HL-60 (cell line): ENCODE measurements around the gene COL23A1.
"Not testable (repeated sequence)": the region's sequence is repeated elsewhere in the genome, so short reads cannot be mapped to it uniquely, and the experiment has no call there.

Experiments used
- DNase-seq, 2 experiments: peaks; one replicate each; pipeline ENCODE4 v3.0.0-alpha.2; 2010 to 2020; ENCODE audit warnings: low read depth in 1 of 2, low spot score in 1 of 2
- H3K27ac ChIP-seq: fragments of 250-450 bp; sonication (Bioruptor Pico); replicated peaks from 2 replicates; pipeline ENCODE4 v1.5.1; 2020; ENCODE audit warnings: mild to moderate bottlenecking, moderate library complexity
- H3K27me3 ChIP-seq: fragments of 250-450 bp; sonication (Bioruptor Pico); 2 replicates; pipeline ENCODE4 v1.5.1; 2021; ENCODE audit warnings: mild to moderate bottlenecking, moderate library complexity; ENCODE audit not compliant: insufficient read depth, poor library complexity, severe bottlenecking
- H3K4me3 ChIP-seq: replicated peaks from 2 replicates; pipeline ENCODE4 v1.5.1; 2011; ENCODE audit warnings: mild to moderate bottlenecking, control low read depth, low read length; ENCODE audit not compliant: insufficient read depth
- GABPA ChIP-seq: IDR thresholded peaks from 2 replicates; pipeline ENCODE4 v1.6.1; 2012; ENCODE audit warnings: low read depth
- POLR2AphosphoS5 ChIP-seq: IDR thresholded peaks from 2 replicates; pipeline ENCODE4 v1.6.1; 2012; ENCODE audit warnings: low read depth
- SPI1 ChIP-seq: IDR thresholded peaks from 2 replicates; pipeline ENCODE4 v1.6.1; 2012; ENCODE audit warnings: low read depth, mild to moderate bottlenecking, borderline replicate concordance
- TF ChIP-seq, protein P1 (sequence below): IDR thresholded peaks from 2 replicates; pipeline ENCODE4 v1.6.1; 2012; ENCODE audit warnings: low read depth; ENCODE audit not compliant: insufficient replicate concordance
- TF ChIP-seq, protein P2 (sequence below): IDR thresholded peaks from one replicate; pipeline ENCODE4 v1.5.1; 2011; ENCODE audit warnings: low read length, control low read depth, inconsistent platforms; ENCODE audit not compliant: insufficient read depth

Gene COL23A1

DNA sequence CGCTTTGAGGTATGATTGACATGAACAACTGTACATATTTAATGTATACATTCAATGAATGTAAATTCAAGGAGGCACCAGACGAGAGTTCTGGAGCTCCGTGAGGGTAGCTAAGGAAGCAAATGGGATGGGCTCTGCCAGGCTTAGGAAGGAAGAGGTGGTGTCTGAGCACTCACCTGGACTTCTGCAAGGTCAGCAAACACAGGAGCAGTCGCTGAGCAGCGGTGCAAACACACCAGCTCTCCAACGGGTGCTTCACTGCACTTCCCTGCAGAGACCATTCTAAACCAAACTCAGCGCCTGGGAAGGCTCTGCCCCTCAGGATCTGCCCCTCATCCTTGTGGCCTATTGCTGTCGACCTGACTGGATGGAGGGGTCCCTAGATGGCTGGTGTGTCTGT is 101.5 kb downstream of the COL23A1 start:
- Histone ChIP-seq H3K4me3 (no peak overlapping the region), H3K27me3 (no peaks in the 10 kb centered on the region), H3K27ac (peak overlapping the region; percentile 85)
- DNase-seq = no peak
- TF ChIP-seq SPI1 (no peak), GABPA (no peak), POLR2AphosphoS5 (no peak)
- TF ChIP-seq, protein P1, sequence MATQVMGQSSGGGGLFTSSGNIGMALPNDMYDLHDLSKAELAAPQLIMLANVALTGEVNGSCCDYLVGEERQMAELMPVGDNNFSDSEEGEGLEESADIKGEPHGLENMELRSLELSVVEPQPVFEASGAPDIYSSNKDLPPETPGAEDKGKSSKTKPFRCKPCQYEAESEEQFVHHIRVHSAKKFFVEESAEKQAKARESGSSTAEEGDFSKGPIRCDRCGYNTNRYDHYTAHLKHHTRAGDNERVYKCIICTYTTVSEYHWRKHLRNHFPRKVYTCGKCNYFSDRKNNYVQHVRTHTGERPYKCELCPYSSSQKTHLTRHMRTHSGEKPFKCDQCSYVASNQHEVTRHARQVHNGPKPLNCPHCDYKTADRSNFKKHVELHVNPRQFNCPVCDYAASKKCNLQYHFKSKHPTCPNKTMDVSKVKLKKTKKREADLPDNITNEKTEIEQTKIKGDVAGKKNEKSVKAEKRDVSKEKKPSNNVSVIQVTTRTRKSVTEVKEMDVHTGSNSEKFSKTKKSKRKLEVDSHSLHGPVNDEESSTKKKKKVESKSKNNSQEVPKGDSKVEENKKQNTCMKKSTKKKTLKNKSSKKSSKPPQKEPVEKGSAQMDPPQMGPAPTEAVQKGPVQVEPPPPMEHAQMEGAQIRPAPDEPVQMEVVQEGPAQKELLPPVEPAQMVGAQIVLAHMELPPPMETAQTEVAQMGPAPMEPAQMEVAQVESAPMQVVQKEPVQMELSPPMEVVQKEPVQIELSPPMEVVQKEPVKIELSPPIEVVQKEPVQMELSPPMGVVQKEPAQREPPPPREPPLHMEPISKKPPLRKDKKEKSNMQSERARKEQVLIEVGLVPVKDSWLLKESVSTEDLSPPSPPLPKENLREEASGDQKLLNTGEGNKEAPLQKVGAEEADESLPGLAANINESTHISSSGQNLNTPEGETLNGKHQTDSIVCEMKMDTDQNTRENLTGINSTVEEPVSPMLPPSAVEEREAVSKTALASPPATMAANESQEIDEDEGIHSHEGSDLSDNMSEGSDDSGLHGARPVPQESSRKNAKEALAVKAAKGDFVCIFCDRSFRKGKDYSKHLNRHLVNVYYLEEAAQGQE = no peak
- TF ChIP-seq, protein P2, sequence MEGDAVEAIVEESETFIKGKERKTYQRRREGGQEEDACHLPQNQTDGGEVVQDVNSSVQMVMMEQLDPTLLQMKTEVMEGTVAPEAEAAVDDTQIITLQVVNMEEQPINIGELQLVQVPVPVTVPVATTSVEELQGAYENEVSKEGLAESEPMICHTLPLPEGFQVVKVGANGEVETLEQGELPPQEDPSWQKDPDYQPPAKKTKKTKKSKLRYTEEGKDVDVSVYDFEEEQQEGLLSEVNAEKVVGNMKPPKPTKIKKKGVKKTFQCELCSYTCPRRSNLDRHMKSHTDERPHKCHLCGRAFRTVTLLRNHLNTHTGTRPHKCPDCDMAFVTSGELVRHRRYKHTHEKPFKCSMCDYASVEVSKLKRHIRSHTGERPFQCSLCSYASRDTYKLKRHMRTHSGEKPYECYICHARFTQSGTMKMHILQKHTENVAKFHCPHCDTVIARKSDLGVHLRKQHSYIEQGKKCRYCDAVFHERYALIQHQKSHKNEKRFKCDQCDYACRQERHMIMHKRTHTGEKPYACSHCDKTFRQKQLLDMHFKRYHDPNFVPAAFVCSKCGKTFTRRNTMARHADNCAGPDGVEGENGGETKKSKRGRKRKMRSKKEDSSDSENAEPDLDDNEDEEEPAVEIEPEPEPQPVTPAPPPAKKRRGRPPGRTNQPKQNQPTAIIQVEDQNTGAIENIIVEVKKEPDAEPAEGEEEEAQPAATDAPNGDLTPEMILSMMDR = no peak

DNA sequence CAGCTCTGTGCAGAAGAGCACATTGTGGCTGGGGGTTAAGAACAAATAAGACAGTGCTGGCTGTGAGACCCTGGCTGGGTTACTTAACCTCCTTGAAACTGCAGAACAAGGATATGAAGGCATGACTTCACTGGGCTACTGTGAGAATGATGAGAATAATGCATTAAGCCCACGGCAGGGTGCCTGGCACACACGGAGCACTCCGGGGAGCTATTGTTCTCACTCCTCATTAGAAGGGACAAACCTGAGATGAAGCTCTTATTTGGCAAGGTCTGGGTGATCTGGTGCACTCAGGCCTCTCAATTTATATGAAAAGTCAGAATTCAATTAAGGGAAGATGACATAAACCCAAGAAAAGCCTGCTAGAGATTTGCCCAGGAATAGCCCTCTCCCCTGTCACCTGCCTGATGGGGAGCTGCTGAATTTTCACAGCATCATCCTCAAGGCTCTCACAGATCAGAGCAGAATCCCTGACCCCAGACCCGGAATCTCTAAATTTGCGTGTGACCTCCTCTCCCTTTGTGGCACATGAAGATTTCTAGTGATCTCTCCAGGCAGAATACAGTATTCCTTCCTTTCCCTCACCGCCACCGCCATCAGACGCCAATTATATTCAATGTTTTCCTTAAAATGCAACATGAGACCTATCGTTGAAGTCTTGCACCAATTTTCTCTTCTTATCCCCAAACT is 102.1 kb downstream of the COL23A1 start:
- H3K27ac ChIP-seq = peak overlapping the region; percentile 85
- H3K4me3 ChIP-seq = no peak overlapping the region
- H3K27me3 ChIP-seq = no peaks in the 10 kb centered on the region
- TF ChIP-seq, protein P2 = no peak
- no peak for TF ChIP-seq POLR2AphosphoS5
- TF ChIP-seq, protein P1 = no peak
- TF ChIP-seq SPI1 = no peak
- TF ChIP-seq GABPA = no peak
- DNase-seq = no peak

DNA sequence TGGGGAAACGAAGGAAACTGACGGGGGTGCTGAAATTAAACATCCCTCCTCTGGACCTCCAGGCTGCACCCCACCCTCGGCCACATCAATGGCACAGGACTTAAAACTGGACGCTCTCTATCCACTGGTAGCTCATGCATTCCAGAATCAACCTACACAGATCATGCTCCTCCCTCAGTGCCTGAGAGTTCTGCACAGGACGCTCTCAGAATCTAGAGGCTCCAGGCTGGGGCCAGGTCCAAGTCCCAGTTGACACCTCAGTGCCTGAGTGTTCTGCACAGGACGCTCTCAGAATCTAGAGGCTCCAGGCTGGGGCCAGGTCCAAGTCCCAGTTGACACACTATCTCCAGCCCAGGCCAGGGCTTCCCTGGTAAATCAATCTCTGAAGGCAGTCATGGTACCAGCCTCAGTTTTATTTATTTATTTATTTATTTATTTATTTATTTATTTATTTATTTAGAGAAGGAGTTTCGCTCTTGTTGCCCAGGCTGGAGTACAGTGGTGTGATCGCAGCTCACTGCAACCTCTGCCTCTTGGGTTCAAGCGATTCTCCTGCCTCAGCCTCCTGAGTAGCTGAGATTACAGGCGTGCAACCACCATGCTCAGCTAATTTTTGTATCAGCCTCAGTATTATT is 103.2 kb downstream of the COL23A1 start:
- not testable (repeated sequence) for H3K27me3 ChIP-seq, DNase-seq, H3K4me3 ChIP-seq
- H3K27ac ChIP-seq = peak overlapping the region; percentile 85
- TF ChIP-seq POLR2AphosphoS5 = peak; percentile 11; the same call in 1 of the 2 replicates

DNA sequence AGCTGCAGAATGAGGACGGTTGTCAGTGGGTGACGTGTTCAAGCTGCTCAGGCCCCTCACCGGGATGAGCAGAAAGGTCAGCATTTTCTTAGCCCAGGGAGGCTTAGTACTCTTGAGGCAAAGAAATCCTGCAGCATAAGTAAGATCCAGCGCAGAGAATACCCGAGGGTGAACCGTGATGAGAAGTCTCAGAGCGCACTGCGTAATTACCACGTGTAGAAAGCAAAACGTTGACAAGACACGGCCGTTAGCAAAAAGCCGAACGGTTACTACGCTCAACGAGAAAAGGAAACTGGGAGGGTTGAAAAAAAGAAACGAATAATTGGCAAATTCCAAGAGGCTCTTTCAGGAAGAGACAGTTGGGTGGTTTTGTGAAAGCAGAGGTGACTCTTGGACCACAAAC is 104.0 kb downstream of the COL23A1 start:
- peak; percentile 47; the same call in 1 of the 2 replicates for TF ChIP-seq POLR2AphosphoS5
- no peak for TF ChIP-seq GABPA
- TF ChIP-seq, protein P2 = no peak
- TF ChIP-seq, protein P1 = no peak
- no peak for TF ChIP-seq SPI1
- DNase-seq = peak; percentile 84 to 90
- Histone ChIP-seq H3K4me3 (no peak overlapping the region), H3K27ac (peak overlapping the region; percentile 85), H3K27me3 (no peaks in the 10 kb centered on the region)
